WTC11 (cell line): ENCODE measurements around the gene ARAP2. TPM values are rescaled to one million over a fixed set of nuclear protein-coding genes. Genes with fewer than 3 reads are reported as not detected.

Source experiments
- ATAC-seq: fragments of 200-7000 bp; cut with Tn5 transposase; 2 replicates; pipeline ENCODE4 v1.10.0; 2021; ENCODE audit warnings: mild to moderate bottlenecking, moderate library complexity
- CTCF ChIA-PET: fragments of 300-600 bp; sonication (Branson Sonifier 250); formaldehyde crosslinking; loops from one replicate; lab custom pipeline; 2021; ENCODE audit warnings: antibody characterized with exemption; lab: Charles Lee
- POLR2A ChIA-PET: fragments of 350-600 bp; sonication (Branson Sonifier 250); formaldehyde crosslinking; loops from one replicate; lab custom pipeline; 2021; ENCODE audit warnings: antibody characterized with exemption; lab: Charles Lee
- DNase-seq: peaks from one replicate; pipeline ENCODE4 v3.0.0; 2021; ENCODE audit warnings: low spot score
- H3K27ac Mint-ChIP-seq: 2 replicates; pipeline ENCODE4 v1.8.0; 2021; ENCODE audit warnings: mixed read lengths
- H3K27me3 Mint-ChIP-seq: 2 replicates; pipeline ENCODE4 v1.8.0; 2021; ENCODE audit warnings: low read depth, mild to moderate bottlenecking, moderate library complexity, mixed read lengths
- H3K36me3 Mint-ChIP-seq: 2 replicates; pipeline ENCODE4 v1.8.0; 2021; ENCODE audit warnings: mixed read lengths
- H3K4me1 Mint-ChIP-seq: 2 replicates; pipeline ENCODE4 v1.8.0; 2022; ENCODE audit warnings: mixed read lengths
- H3K4me3 Mint-ChIP-seq: 2 replicates; pipeline ENCODE4 v1.8.0; 2021; ENCODE audit warnings: mild to moderate bottlenecking, moderate library complexity, mixed read lengths
- H3K9me3 Mint-ChIP-seq: 2 replicates; pipeline ENCODE4 v1.8.0; 2021; ENCODE audit warnings: mixed read lengths
- ATF2 ChIP-seq: sonication (generic); formaldehyde crosslinking; IDR thresholded peaks from 2 replicates; pipeline ENCODE4 v1.8.1; 2022; ENCODE audit warnings: low read depth, missing genetic modification reagents, borderline replicate concordance
- ATF3 ChIP-seq: sonication (generic); formaldehyde crosslinking; conservative IDR thresholded peaks from 2 replicates; pipeline ENCODE4 v1.8.1; 2022; ENCODE audit warnings: mild to moderate bottlenecking, missing genetic modification reagents
- CREM ChIP-seq: sonication (generic); formaldehyde crosslinking; IDR thresholded peaks from 2 replicates; pipeline ENCODE4 v1.8.1; 2022; ENCODE audit warnings: mild to moderate bottlenecking, missing genetic modification reagents, moderate library complexity
- ERG ChIP-seq: fragments of 250-450 bp; sonication (Bioruptor Pico); IDR thresholded peaks from 2 replicates; pipeline ENCODE4 v1.8.0; 2021; ENCODE audit warnings: mild to moderate bottlenecking
- FOXK1 ChIP-seq: sonication (generic); formaldehyde crosslinking; IDR thresholded peaks from 2 replicates; pipeline ENCODE4 v1.8.0; 2022; ENCODE audit warnings: mild to moderate bottlenecking, moderate library complexity, missing genetic modification reagents
- GABPB1 ChIP-seq: sonication (generic); formaldehyde crosslinking; IDR thresholded peaks from 2 replicates; pipeline ENCODE4 v1.8.1; 2023; ENCODE audit warnings: mild to moderate bottlenecking, missing genetic modification reagents
- HMGXB4 ChIP-seq: sonication (generic); formaldehyde crosslinking; IDR thresholded peaks from 2 replicates; pipeline ENCODE4 v1.8.1; 2023; ENCODE audit warnings: mild to moderate bottlenecking, moderate library complexity, missing genetic modification reagents
- IRF2 ChIP-seq: sonication (generic); formaldehyde crosslinking; IDR thresholded peaks from 2 replicates; pipeline ENCODE4 v1.8.0; 2022; ENCODE audit warnings: low read depth, missing genetic modification reagents, borderline replicate concordance
- JAZF1 ChIP-seq: fragments of 250-450 bp; sonication (Bioruptor Pico); IDR thresholded peaks from 2 replicates; pipeline ENCODE4 v1.9.0; 2021; ENCODE audit warnings: moderate library complexity, mild to moderate bottlenecking, inconsistent platforms
- MAX ChIP-seq: sonication (generic); formaldehyde crosslinking; IDR thresholded peaks from 2 replicates; pipeline ENCODE4 v1.8.0; 2022; ENCODE audit warnings: mild to moderate bottlenecking, missing genetic modification reagents
- MLX ChIP-seq: sonication (generic); formaldehyde crosslinking; IDR thresholded peaks from 2 replicates; pipeline ENCODE4 v1.8.1; 2023; ENCODE audit warnings: mild to moderate bottlenecking, missing genetic modification reagents, moderate library complexity
- NFYB ChIP-seq: sonication (generic); formaldehyde crosslinking; conservative IDR thresholded peaks from 2 replicates; pipeline ENCODE4 v1.8.0; 2022; ENCODE audit warnings: low read depth, missing genetic modification reagents
- NR2C2 ChIP-seq: sonication (generic); formaldehyde crosslinking; IDR thresholded peaks from 2 replicates; pipeline ENCODE4 v1.8.0; 2022; ENCODE audit warnings: mild to moderate bottlenecking, missing genetic modification reagents
- PREB ChIP-seq: sonication (generic); formaldehyde crosslinking; IDR thresholded peaks from 2 replicates; pipeline ENCODE4 v1.8.1; 2022; ENCODE audit warnings: mild to moderate bottlenecking, missing genetic modification reagents, moderate library complexity, borderline replicate concordance
- PRRX2 ChIP-seq: fragments of 250-450 bp; sonication (Bioruptor Pico); IDR thresholded peaks from 2 replicates; pipeline ENCODE4 v1.8.0; 2021; ENCODE audit warnings: mild to moderate bottlenecking
- ZBTB21 ChIP-seq: sonication (generic); formaldehyde crosslinking; IDR thresholded peaks from 2 replicates; pipeline ENCODE4 v1.8.1; 2023; ENCODE audit warnings: mild to moderate bottlenecking, missing genetic modification reagents, borderline replicate concordance
- ZNF121 ChIP-seq: sonication (generic); formaldehyde crosslinking; IDR thresholded peaks from 2 replicates; pipeline ENCODE4 v1.8.0; 2023; ENCODE audit warnings: missing genetic modification reagents
- ZNF232 ChIP-seq: sonication (generic); formaldehyde crosslinking; IDR thresholded peaks from 2 replicates; pipeline ENCODE4 v1.8.0; 2022; ENCODE audit warnings: mild to moderate bottlenecking, missing genetic modification reagents
- ZNF416 ChIP-seq: fragments of 250-450 bp; sonication (Bioruptor Pico); IDR thresholded peaks from 2 replicates; pipeline ENCODE4 v1.9.0; 2021; ENCODE audit warnings: mild to moderate bottlenecking, inconsistent platforms
- total RNA-seq: library from RNA; stranded (reverse); gene quantifications from 3 replicates; pipeline ENCODE4 v1.2.3, GENCODE V29; 2021
- TF ChIP-seq, protein P1 (sequence below): sonication (generic); formaldehyde crosslinking; IDR thresholded peaks from 2 replicates; pipeline ENCODE4 v1.8.0; 2023; ENCODE audit warnings: missing genetic modification reagents, mild to moderate bottlenecking, borderline replicate concordance
- TF ChIP-seq, protein P2 (sequence below): sonication (generic); formaldehyde crosslinking; IDR thresholded peaks from 2 replicates; pipeline ENCODE4 v1.8.0; 2023; ENCODE audit warnings: mild to moderate bottlenecking, missing genetic modification reagents

The ARAP2 gene
- total RNA-seq, 1 experiment from 2014 or later: 1.0 TPM

DNA sequence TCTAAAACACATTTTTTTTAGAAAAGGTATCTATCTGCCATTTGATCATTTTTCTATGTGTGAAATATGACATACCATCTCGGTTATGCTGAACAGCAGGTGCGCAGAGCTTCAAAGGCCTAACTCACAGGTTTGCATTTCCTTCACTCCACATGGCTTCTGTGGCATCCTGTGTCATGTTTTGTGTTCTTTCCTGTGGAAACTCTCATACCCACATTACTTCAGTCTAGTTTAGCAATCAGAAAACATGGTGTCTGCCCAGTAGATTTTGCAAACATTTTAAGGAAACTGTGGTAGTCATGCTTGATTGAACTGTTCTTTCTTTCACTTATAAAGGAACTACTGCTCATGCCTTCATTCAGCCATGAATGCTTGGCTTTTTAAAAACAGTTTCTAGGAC is 11.3 kb upstream of the ARAP2 start:
- no peak for ATAC-seq
- peaks cover 9% of the 10 kb centered on the region for H3K4me1 Mint-ChIP-seq
- H3K36me3 Mint-ChIP-seq: no peaks in the 10 kb centered on the region
- CTCF ChIA-PET: no interaction called here
- TF ChIP-seq, protein P1, sequence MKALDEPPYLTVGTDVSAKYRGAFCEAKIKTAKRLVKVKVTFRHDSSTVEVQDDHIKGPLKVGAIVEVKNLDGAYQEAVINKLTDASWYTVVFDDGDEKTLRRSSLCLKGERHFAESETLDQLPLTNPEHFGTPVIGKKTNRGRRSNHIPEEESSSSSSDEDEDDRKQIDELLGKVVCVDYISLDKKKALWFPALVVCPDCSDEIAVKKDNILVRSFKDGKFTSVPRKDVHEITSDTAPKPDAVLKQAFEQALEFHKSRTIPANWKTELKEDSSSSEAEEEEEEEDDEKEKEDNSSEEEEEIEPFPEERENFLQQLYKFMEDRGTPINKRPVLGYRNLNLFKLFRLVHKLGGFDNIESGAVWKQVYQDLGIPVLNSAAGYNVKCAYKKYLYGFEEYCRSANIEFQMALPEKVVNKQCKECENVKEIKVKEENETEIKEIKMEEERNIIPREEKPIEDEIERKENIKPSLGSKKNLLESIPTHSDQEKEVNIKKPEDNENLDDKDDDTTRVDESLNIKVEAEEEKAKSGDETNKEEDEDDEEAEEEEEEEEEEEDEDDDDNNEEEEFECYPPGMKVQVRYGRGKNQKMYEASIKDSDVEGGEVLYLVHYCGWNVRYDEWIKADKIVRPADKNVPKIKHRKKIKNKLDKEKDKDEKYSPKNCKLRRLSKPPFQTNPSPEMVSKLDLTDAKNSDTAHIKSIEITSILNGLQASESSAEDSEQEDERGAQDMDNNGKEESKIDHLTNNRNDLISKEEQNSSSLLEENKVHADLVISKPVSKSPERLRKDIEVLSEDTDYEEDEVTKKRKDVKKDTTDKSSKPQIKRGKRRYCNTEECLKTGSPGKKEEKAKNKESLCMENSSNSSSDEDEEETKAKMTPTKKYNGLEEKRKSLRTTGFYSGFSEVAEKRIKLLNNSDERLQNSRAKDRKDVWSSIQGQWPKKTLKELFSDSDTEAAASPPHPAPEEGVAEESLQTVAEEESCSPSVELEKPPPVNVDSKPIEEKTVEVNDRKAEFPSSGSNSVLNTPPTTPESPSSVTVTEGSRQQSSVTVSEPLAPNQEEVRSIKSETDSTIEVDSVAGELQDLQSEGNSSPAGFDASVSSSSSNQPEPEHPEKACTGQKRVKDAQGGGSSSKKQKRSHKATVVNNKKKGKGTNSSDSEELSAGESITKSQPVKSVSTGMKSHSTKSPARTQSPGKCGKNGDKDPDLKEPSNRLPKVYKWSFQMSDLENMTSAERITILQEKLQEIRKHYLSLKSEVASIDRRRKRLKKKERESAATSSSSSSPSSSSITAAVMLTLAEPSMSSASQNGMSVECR (CRISPR knock-in tag): no peak
- TF ChIP-seq IRF2: no peak
- no peak for TF ChIP-seq JAZF1 (CRISPR knock-in tag)
- TF ChIP-seq, protein P2, sequence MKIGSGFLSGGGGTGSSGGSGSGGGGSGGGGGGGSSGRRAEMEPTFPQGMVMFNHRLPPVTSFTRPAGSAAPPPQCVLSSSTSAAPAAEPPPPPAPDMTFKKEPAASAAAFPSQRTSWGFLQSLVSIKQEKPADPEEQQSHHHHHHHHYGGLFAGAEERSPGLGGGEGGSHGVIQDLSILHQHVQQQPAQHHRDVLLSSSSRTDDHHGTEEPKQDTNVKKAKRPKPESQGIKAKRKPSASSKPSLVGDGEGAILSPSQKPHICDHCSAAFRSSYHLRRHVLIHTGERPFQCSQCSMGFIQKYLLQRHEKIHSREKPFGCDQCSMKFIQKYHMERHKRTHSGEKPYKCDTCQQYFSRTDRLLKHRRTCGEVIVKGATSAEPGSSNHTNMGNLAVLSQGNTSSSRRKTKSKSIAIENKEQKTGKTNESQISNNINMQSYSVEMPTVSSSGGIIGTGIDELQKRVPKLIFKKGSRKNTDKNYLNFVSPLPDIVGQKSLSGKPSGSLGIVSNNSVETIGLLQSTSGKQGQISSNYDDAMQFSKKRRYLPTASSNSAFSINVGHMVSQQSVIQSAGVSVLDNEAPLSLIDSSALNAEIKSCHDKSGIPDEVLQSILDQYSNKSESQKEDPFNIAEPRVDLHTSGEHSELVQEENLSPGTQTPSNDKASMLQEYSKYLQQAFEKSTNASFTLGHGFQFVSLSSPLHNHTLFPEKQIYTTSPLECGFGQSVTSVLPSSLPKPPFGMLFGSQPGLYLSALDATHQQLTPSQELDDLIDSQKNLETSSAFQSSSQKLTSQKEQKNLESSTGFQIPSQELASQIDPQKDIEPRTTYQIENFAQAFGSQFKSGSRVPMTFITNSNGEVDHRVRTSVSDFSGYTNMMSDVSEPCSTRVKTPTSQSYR (CRISPR knock-in tag): no peak
- TF ChIP-seq MLX: no peak
- TF ChIP-seq GABPB1 (CRISPR knock-in tag): no peak
- TF ChIP-seq ZNF121: no peak
- no peak for TF ChIP-seq PRRX2
- no peak for TF ChIP-seq ZNF416 (CRISPR knock-in tag)
- no peak for TF ChIP-seq ATF3 (CRISPR knock-in tag)
- no peak for TF ChIP-seq HMGXB4
- TF ChIP-seq, all 79 proteins: peak for 0
- Mint-ChIP-seq H3K27ac (no peak overlapping the region), H3K27me3 (no peaks in the 10 kb centered on the region), H3K9me3 (no peaks in the 10 kb centered on the region), H3K4me3 (no peak overlapping the region)
- POLR2A ChIA-PET: no interaction called here
- DNase-seq: no peak

GRCh38 chr4:36254371-36254770 is 10.1 kb upstream of the ARAP2 start:
- ATAC-seq: no peak
- H3K4me1 Mint-ChIP-seq: peaks cover 9% of the 10 kb centered on the region
- TF ChIP-seq NR2C2: no peak
- no peak for TF ChIP-seq PREB
- TF ChIP-seq ATF2 (CRISPR knock-in tag): no peak
- TF ChIP-seq ZNF232 (CRISPR knock-in tag): no peak
- TF ChIP-seq GABPB1 (CRISPR knock-in tag): no peak
- TF ChIP-seq ZBTB21 (CRISPR knock-in tag): no peak
- TF ChIP-seq CREM: no peak
- TF ChIP-seq NFYB (CRISPR knock-in tag): no peak
- TF ChIP-seq MAX (CRISPR knock-in tag): no peak
- no peak for TF ChIP-seq ERG (CRISPR knock-in tag)
- TF ChIP-seq FOXK1 (CRISPR knock-in tag): no peak
- TF ChIP-seq MLX: no peak
- no peak for DNase-seq
- POLR2A ChIA-PET: no interaction called here
- H3K36me3 Mint-ChIP-seq: no peaks in the 10 kb centered on the region
- no peak overlapping the region for H3K27ac Mint-ChIP-seq
- no peak overlapping the region for H3K4me3 Mint-ChIP-seq
- no peaks in the 10 kb centered on the region for H3K9me3 Mint-ChIP-seq
- no peaks in the 10 kb centered on the region for H3K27me3 Mint-ChIP-seq
- CTCF ChIA-PET: interaction anchor here (0.9 kb wide), 1 partner anchor 10 kb away, joined by 5 read pairs; the partner anchor contains the start of gene ARAP2
